ENCODE measurements around the gene PPP2R2B.

PPP2R2B gene

GRCh38 chr5:146690880-146691355 is 187.6 kb downstream of the PPP2R2B start:
- no peak for ATAC-seq
- TF ChIP-seq ESRRG (CRISPR knock-in tag; IDR thresholded peaks at IDR 0.05): no peak
- TF ChIP-seq SNAI2 (CRISPR knock-in tag; IDR thresholded peaks at IDR 0.05): no peak
- TF ChIP-seq ZNF70 (CRISPR knock-in tag; IDR thresholded peaks at IDR 0.05): no peak
- TF ChIP-seq ZFP3 (CRISPR knock-in tag; IDR thresholded peaks at IDR 0.05): no peak
- no peak for TF ChIP-seq PPARA (CRISPR knock-in tag; IDR thresholded peaks at IDR 0.05; ENCODE audit: borderline replicate concordance)
- no peak for TF ChIP-seq CSDC2 (CRISPR knock-in tag; IDR thresholded peaks at IDR 0.05)
- no peak for TF ChIP-seq ARNTL (CRISPR knock-in tag; IDR thresholded peaks at IDR 0.05; ENCODE audit: borderline replicate concordance, low read depth)
- no peak for TF ChIP-seq ISL1 (CRISPR knock-in tag; IDR thresholded peaks at IDR 0.05)
- no peak for TF ChIP-seq ZNF565 (CRISPR knock-in tag; conservative IDR thresholded peaks at IDR 0.05; ENCODE audit: low read depth)

DNA sequence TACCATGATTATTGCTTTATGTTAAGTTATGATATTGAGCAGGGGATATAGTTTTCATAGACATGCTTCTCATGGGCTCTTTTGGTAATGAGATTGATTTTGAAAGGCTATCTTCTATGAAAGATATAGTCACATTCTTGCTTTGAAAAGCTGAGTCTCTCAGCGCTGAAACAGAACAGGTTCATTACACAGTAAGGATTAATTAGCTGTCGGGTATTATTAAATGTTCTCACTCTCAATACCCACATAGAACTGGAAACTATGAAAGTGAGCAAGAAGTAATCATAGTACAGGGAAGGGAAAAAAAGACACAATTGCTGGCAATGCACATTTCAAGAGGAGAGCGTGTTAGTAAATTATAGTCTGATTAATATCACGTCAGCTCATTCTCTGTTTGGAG is 190.9 kb downstream of the PPP2R2B start:
- ATAC-seq: no peak
- TF ChIP-seq ZC3H10 (CRISPR knock-in tag; IDR thresholded peaks at IDR 0.05): no peak
- TF ChIP-seq ZNF8 (CRISPR knock-in tag; IDR thresholded peaks at IDR 0.05): no peak
- no peak for TF ChIP-seq GLIS3 (CRISPR knock-in tag; IDR thresholded peaks at IDR 0.05)
- TF ChIP-seq, protein P1, sequence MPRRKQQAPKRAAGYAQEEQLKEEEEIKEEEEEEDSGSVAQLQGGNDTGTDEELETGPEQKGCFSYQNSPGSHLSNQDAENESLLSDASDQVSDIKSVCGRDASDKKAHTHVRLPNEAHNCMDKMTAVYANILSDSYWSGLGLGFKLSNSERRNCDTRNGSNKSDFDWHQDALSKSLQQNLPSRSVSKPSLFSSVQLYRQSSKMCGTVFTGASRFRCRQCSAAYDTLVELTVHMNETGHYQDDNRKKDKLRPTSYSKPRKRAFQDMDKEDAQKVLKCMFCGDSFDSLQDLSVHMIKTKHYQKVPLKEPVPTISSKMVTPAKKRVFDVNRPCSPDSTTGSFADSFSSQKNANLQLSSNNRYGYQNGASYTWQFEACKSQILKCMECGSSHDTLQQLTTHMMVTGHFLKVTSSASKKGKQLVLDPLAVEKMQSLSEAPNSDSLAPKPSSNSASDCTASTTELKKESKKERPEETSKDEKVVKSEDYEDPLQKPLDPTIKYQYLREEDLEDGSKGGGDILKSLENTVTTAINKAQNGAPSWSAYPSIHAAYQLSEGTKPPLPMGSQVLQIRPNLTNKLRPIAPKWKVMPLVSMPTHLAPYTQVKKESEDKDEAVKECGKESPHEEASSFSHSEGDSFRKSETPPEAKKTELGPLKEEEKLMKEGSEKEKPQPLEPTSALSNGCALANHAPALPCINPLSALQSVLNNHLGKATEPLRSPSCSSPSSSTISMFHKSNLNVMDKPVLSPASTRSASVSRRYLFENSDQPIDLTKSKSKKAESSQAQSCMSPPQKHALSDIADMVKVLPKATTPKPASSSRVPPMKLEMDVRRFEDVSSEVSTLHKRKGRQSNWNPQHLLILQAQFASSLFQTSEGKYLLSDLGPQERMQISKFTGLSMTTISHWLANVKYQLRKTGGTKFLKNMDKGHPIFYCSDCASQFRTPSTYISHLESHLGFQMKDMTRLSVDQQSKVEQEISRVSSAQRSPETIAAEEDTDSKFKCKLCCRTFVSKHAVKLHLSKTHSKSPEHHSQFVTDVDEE (CRISPR knock-in tag; IDR thresholded peaks at IDR 0.05): no peak
- no peak for TF ChIP-seq PATZ1 (CRISPR knock-in tag; IDR thresholded peaks at IDR 0.05; ENCODE audit: borderline replicate concordance)
- TF ChIP-seq TCF4 (CRISPR knock-in tag; IDR thresholded peaks at IDR 0.05; ENCODE audit: borderline replicate concordance): no peak
- TF ChIP-seq, protein P2, sequence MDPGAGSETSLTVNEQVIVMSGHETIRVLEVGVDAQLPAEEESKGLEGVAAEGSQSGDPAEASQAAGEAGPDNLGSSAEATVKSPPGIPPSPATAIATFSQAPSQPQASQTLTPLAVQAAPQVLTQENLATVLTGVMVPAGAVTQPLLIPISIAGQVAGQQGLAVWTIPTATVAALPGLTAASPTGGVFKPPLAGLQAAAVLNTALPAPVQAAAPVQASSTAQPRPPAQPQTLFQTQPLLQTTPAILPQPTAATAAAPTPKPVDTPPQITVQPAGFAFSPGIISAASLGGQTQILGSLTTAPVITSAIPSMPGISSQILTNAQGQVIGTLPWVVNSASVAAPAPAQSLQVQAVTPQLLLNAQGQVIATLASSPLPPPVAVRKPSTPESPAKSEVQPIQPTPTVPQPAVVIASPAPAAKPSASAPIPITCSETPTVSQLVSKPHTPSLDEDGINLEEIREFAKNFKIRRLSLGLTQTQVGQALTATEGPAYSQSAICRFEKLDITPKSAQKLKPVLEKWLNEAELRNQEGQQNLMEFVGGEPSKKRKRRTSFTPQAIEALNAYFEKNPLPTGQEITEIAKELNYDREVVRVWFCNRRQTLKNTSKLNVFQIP (CRISPR knock-in tag; IDR thresholded peaks at IDR 0.05; ENCODE audit: borderline replicate concordance, low read depth): no peak
- TF ChIP-seq BACH2 (CRISPR knock-in tag; IDR thresholded peaks at IDR 0.05; ENCODE audit: borderline replicate concordance): no peak
- TF ChIP-seq ARNTL (CRISPR knock-in tag; IDR thresholded peaks at IDR 0.05; ENCODE audit: borderline replicate concordance, low read depth): no peak
- TF ChIP-seq SNAI2 (CRISPR knock-in tag; IDR thresholded peaks at IDR 0.05): no peak
- TF ChIP-seq ZFP30 (CRISPR knock-in tag; IDR thresholded peaks at IDR 0.05): no peak

DNA sequence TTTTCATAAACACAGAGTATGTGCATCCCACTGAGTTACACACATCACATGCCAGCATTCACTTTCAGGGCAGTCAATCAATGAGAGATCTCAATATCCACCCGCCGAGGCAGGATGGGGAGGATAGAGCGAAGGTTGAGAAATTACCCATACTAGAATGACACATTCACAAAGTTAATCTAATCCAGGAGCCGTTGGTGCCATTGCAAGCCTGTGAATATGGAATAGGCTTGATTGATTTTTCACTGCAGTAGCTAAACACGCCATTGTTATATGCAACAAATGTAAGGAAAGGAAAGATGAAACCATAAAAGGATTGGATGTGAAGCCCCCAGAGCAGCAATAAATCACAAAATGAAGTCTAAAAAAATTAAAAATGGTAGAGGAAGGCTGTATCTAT is 194.7 kb downstream of the PPP2R2B start:
- TF ChIP-seq TCF4 (CRISPR knock-in tag; IDR thresholded peaks at IDR 0.05; ENCODE audit: borderline replicate concordance) (no peak), ESRRG (CRISPR knock-in tag; IDR thresholded peaks at IDR 0.05) (no peak), GLIS3 (CRISPR knock-in tag; IDR thresholded peaks at IDR 0.05) (no peak), ISL1 (CRISPR knock-in tag; IDR thresholded peaks at IDR 0.05) (no peak), PPARA (CRISPR knock-in tag; IDR thresholded peaks at IDR 0.05; ENCODE audit: borderline replicate concordance) (no peak), ZNF565 (CRISPR knock-in tag; conservative IDR thresholded peaks at IDR 0.05; ENCODE audit: low read depth) (no peak), OSR1 (CRISPR knock-in tag; IDR thresholded peaks at IDR 0.05) (no peak), ZFP30 (CRISPR knock-in tag; IDR thresholded peaks at IDR 0.05) (no peak), SNAI2 (CRISPR knock-in tag; IDR thresholded peaks at IDR 0.05) (no peak), RARB (CRISPR knock-in tag; IDR thresholded peaks at IDR 0.05) (no peak), ARNTL (CRISPR knock-in tag; IDR thresholded peaks at IDR 0.05; ENCODE audit: borderline replicate concordance, low read depth) (no peak), CSDC2 (CRISPR knock-in tag; IDR thresholded peaks at IDR 0.05) (no peak), TOX (CRISPR knock-in tag; IDR thresholded peaks at IDR 0.05; ENCODE audit: borderline replicate concordance) (no peak), ZNF70 (CRISPR knock-in tag; IDR thresholded peaks at IDR 0.05) (no peak), ZFP3 (CRISPR knock-in tag; IDR thresholded peaks at IDR 0.05) (no peak), CSRNP3 (CRISPR knock-in tag; IDR thresholded peaks at IDR 0.05) (no peak)
- TF ChIP-seq, protein P2 (CRISPR knock-in tag; IDR thresholded peaks at IDR 0.05; ENCODE audit: borderline replicate concordance, low read depth): no peak
- TF ChIP-seq, protein P1 (CRISPR knock-in tag; IDR thresholded peaks at IDR 0.05): no peak
- ATAC-seq: no peak

Data from SK-N-SH treated with all-trans-retinoic acid at 6 μM for 48 hours (cell line).